AG04450 (cell line): Measurements from ENCODE around the gene HSPB8. TPM values are rescaled to one million over a fixed set of nuclear protein-coding genes. Genes with fewer than 3 reads are reported as not detected.
A peak's percentile ranks its signal among the peaks of the same experiment; 100 is the strongest.

Experiments
- CTCF ChIA-PET: fragments of 300-600, 350-600 bp; formaldehyde crosslinking; extraction: SDS; loops from one replicate; lab custom pipeline; 2022; ENCODE audit warnings: antibody characterized with exemption, inconsistent platforms; lab: Charles Lee
- POLR2A ChIA-PET: fragments of 350-600 bp; formaldehyde crosslinking; extraction: SDS; loops from one replicate; lab custom pipeline; 2021; ENCODE audit warnings: antibody characterized with exemption, inconsistent platforms; lab: Yijun Ruan, JAX
- DNase-seq: peaks from one replicate; pipeline ENCODE4 v3.0.0-alpha.2; 2011; ENCODE audit warnings: low read depth, low spot score
- H3K27ac ChIP-seq: one replicate; pipeline ENCODE4 v1.5.1; 2012; ENCODE audit warnings: low read depth, low read length, control low read depth
- H3K27me3 ChIP-seq: one replicate; pipeline ENCODE4 v1.6.0; 2012; ENCODE audit warnings: low read length; ENCODE audit not compliant: control insufficient read depth, insufficient read depth
- H3K4me3 ChIP-seq: 2 replicates; pipeline ENCODE4 v1.5.1; 2011; ENCODE audit warnings: mild to moderate bottlenecking, low read depth, low read length, control low read depth
- H3K9me3 ChIP-seq: 2 replicates; pipeline ENCODE4 v1.5.1; 2012; ENCODE audit warnings: low read length; ENCODE audit not compliant: control insufficient read depth, insufficient read depth
- CTCF ChIP-seq: IDR thresholded peaks from 2 replicates; pipeline ENCODE4 v1.5.1; 2011; ENCODE audit warnings: low read depth, low read length, control low read depth, inconsistent platforms
- polyA minus RNA-seq: library from RNA; depleted of rRNA, polyadenylated mRNA; stranded (reverse); fragments of >200 nt; gene quantifications from 2 replicates; pipeline ENCODE4 v1.2.3, GENCODE V29; 2011; rRNA and poly(A)+ RNA removed
- polyA plus RNA-seq: library from polyadenylated mRNA; depleted of rRNA; stranded (reverse); fragments of >200 nt; gene quantifications from 2 replicates; pipeline ENCODE4 v1.2.3, GENCODE V29; 2011; rRNA removed

Gene HSPB8
- 27.1 and 34.3 TPM in 2 replicates for polyA plus RNA-seq
- 19.0 TPM in 2 replicates for polyA minus RNA-seq

DNA sequence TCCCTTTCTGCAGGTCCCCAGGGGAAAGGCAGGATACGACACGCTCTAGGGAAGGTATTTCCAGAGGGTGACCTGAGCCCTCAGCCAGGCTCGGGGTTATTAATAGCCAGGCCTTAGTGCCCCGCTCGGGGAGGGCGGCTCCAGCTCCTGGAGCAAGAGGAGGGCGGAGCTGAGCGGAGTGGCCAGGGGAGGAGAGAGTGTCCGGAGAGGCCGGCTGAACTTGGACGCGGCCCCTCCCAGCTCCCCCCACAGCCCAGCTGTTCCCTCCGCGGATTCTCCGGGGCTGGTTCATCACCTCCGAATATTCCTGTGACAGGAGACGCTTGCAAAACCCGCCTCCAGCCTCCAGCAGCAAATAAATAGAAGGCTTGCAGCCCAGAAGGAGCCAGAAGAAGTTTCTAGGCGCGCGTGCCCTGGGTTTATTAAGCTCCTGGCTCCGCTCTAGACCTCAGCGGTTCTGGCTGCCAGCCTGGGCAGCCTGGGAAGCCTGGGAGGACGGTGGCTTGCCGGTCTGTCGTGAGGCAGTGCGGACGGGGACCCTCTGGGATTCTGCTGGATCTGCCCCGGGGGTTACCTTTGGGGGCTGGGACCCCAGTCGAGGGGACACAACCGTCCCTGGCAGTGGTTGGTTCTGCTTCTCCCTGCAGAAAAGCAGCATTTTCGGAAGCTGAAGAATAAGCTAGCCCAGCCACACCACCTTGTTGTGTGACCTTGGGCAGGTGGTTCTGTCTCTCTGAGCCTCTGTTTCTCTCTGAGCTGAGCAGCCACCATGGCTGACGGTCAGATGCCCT lies at the start of gene HSPB8:
HSPB8 (plus strand) TSS at position 388 of the 791 bp plus-strand sequence; CDS start at position 770, 382 bp downstream.
- Histone ChIP-seq H3K27ac (peak within 1 kb of the TSS; percentile 91), H3K9me3 (no peaks in the 10 kb centered on the region; the same call in 1 of the 2 replicates), H3K4me3 (peak within 1 kb of the TSS; percentile 65), H3K27me3 (no peaks in the 10 kb centered on the region)
- ChIA-PET POLR2A (interaction anchor here (0.6 to 1.4 kb wide), 7 partner anchors 10 to 1202 kb away, joined by 3 to 13 read pairs (median 3); no protein-coding TSS in a partner anchor), CTCF (interaction anchor here (0.6 kb wide), 1 partner anchor 801 kb away, joined by 3 read pairs; no protein-coding TSS in a partner anchor)
- TF ChIP-seq CTCF: no peak
- peak; percentile 88 for DNase-seq

- no peak for DNase-seq
- no peak overlapping the region for H3K4me3 ChIP-seq
- POLR2A ChIA-PET: no interaction called here
- no peaks in the 10 kb centered on the region for H3K27me3 ChIP-seq
- peaks cover 3% of the 10 kb centered on the region; the same call in 1 of the 2 replicates for H3K9me3 ChIP-seq
- no peak for TF ChIP-seq CTCF
- H3K27ac ChIP-seq: no peak overlapping the region
- CTCF ChIA-PET: no interaction called here
These were observed 48.8 kb upstream of the HSPB8 start for GRCh38 chr12:119129827-119130434.

DNA sequence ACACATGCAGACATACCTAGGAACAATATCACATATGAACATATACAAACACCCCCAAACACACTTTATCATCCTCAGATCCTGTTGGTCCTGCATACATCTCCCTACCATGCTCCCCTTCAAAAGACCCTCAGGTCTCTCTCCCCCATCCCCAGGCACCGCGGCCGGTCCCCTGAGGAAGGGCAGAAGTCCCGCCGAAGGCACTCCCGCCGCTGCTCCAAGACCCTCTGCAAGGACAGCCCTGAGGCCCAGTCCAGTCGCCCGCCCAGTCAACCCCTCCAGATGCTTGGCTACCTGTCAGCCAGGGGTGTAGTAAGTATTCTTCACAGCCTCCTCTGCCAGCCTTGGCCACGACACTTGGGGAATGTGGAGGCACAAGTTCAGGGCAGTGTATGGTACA lies 48.2 kb upstream of the HSPB8 start:
- ChIA-PET CTCF (no interaction called here), POLR2A (no interaction called here)
- no peak for TF ChIP-seq CTCF
- DNase-seq: no peak
- H3K27ac ChIP-seq: no peak overlapping the region
- no peak overlapping the region for H3K4me3 ChIP-seq
- no peaks in the 10 kb centered on the region for H3K27me3 ChIP-seq
- H3K9me3 ChIP-seq: no peaks in the 10 kb centered on the region

DNA sequence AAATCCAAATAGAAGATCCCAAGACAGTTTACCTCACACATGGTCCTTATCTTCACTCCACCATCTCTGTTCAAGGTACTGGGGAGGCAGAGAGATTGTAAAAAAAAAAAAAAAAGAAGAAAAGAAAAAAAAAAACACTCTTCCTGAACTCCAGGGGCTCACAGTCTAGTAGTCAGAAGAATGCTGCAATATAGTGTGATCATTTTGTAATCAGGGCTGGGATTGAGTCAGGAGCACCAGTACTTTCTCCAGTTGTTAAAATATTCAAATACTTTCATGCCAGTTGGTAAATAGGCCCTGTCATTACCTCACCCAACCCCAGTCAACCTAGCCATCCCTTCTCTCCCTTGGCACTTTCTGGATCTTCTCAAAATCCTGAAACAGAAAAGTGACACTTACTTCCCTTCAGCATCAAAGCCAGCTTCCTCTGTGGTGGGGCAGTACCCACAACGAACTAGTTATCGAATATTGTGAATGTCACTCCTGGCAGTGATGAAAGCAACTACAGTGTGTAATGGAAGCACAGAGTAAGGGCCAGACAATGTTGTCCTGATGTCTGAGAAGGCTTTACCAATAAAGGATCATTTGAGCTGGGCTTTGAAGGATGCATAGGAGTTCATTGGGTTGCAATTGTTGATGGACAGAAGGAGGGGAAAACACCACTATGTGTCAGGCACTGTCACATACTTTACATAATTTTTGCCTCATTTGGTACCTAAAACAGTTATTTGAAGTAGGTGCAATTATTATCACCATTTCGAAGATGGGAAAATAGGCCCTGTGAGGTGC lies 44.3 kb upstream of the HSPB8 start:
- CTCF ChIA-PET: no interaction called here
- Histone ChIP-seq H3K27ac (no peak overlapping the region), H3K4me3 (no peak overlapping the region), H3K27me3 (no peaks in the 10 kb centered on the region), H3K9me3 (no peaks in the 10 kb centered on the region)
- no peak for TF ChIP-seq CTCF
- no peak for DNase-seq
- POLR2A ChIA-PET: no interaction called here
